Adrenal gland (tissue), 12 donors: ENCODE data around the gene PLG. TPM values are rescaled to one million over a fixed set of nuclear protein-coding genes. Genes with fewer than 3 reads are reported as not detected.
"Not testable (repeated sequence)": the region's sequence is repeated elsewhere in the genome, so short reads cannot be mapped to it uniquely, and the experiment has no call there.

Experiments
- DNase-seq, 7 donors: peaks; one replicate each; pipeline ENCODE4 v3.0.0-alpha.2; 2019 to 2020
- H3K27ac ChIP-seq, 5 donors: fragments of 200-600 bp; sonication (generic) in 4 of 5; 1 replicate in 3 of 5; 2 replicates in 2 of 5; pipeline versions ENCODE4 v1.5.1 to v1.8.0; 2016 to 2020; ENCODE audit warnings: mild to moderate bottlenecking in 1 of 5
- H3K27me3 ChIP-seq: fragments of 200-600 bp; 2 replicates; pipeline ENCODE4 v1.8.0; 2021
- H3K36me3 ChIP-seq, 2 donors: fragments of 200-600 bp; replicated peaks in 1 of 2; 1 replicate in 1 of 2; 2 replicates in 1 of 2; pipeline versions ENCODE4 v1.5.1 to v1.8.0; 2018 to 2022
- H3K4me1 ChIP-seq, 2 donors: fragments of 200-600 bp; replicated peaks in 1 of 2; 1 replicate in 1 of 2; 2 replicates in 1 of 2; pipeline versions ENCODE4 v1.5.1 to v1.8.0; 2018 to 2021
- H3K4me3 ChIP-seq, 4 donors: fragments of 200-600 bp; sonication (generic) in 3 of 4; one replicate each; pipeline ENCODE4 v1.5.1; 2016 to 2018
- H3K9me3 ChIP-seq, 3 donors: fragments of 200-600 bp; sonication (generic) in 1 of 3; replicated peaks in 1 of 3; 1 replicate in 2 of 3; 2 replicates in 1 of 3; pipeline versions ENCODE4 v1.5.1 to v1.8.0; 2016 to 2021
- POLR2A ChIP-seq, 2 donors: fragments of 450-650 bp; IDR thresholded peaks; one replicate each; pipeline ENCODE4 v1.6.1; 2017; ENCODE audit warnings: antibody characterized with exemption in 2 of 2, mild to moderate bottlenecking in 2 of 2, moderate library complexity in 1 of 2
- WGBS, 4 donors: extraction: QIAGEN DNeasy Blood & Tissue Kit in 2 of 4; methylation state at CpG; one replicate each; pipeline versions ENCODE4 v1.1.5 to v1.1.7; 2013 to 2017; 5-methylcytosine and 5-hydroxymethylcytosine counted together
- intact Hi-C, 2 donors: fragments of 100-400 bp; cut with DNase I; formaldehyde crosslinking; loops; one replicate each; pipeline versions ENCODE4 v1.14.1 to v1.15.0; 2022 to 2023
- polyA plus RNA-seq, 3 donors: library from polyadenylated mRNA; stranded (reverse); fragments of 200-250 nt in 2 of 3; fragments of 350-450 nt in 1 of 3; fragmentation: Illumina TruSeq in 1 of 3; extraction: RNeasy Lipid Tissue Mini Kit (QIAGEN cat#74804) in 1 of 3; gene quantifications; one replicate each; pipeline ENCODE4 v1.2.3, GENCODE V29; 2013 to 2014
- total RNA-seq, 9 donors: library from RNA; depleted of rRNA in 4 of 9; stranded (reverse); fragments of >200 nt in 4 of 9; fragments of 120-200 nt in 1 of 9; fragmentation: NEBNext Ultra II Directional in 1 of 9; extraction: Animal tissue kit (Norgen Biotek cat#: 25700) in 1 of 9; gene quantifications; one replicate each; pipeline versions ENCODE4 v1.1.0 to v1.2.4, GENCODE V29; 2013 to 2023
- TF ChIP-seq, protein P1 (sequence below), 6 experiments: fragments of 450-650 bp in 4 of 6; fragments of 200-600 bp in 2 of 6; sonication (generic) in 1 of 6; IDR thresholded peaks; 1 replicate in 5 of 6; 2 replicates in 1 of 6; pipeline versions ENCODE4 v1.5.1 to v1.8.0; 2016 to 2021; ENCODE audit warnings: antibody characterized with exemption in 6 of 6, mild to moderate bottlenecking in 2 of 6, moderate library complexity in 1 of 6
- donor health status: healthy with polysubstance abuse.
- donor health status: Bipolar disorder and iron deficiency.
- donor health status: DM: yes; HTN: yes; CAD: no.
- donor health status: DM: no; HTN: no; CAD: no.
- donor health status: DM: no; HTN: no; CAD: no.
- donor health status: DM: yes; HTN: yes; CAD: no.

Gene PLG
- total and polyA plus RNA-seq, 12 donors: 0.72 to 1.1 (median 0.80) TPM; not detected in 8

DNA sequence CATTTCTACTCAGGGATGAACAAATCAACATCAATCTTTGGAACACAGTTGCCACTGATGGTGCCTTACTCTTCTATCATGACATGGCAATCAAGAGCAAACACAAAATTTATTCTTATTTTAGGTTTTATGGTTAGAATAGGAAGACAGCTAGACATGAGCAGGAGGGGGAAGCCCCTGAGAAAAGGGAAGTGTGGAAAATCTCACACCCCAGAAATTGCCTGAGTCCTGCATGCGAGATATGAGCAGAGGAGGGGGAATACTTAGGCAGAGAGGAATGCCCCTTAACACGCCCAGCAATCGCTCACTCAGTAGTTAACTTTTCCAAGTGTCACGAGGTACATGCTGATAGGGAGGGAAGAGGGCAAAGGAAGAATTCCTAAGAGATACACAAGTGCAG, 79.3 kb downstream of the PLG start:
- Histone ChIP-seq H3K9me3 (no peaks in the 10 kb centered on the region), H3K27ac (no peak overlapping the region), H3K36me3 (no peaks in the 10 kb centered on the region), H3K27me3 (no peaks in the 10 kb centered on the region), H3K4me1 (no peaks in the 10 kb centered on the region), H3K4me3 (no peak overlapping the region)
- 68 to 80% (median 72%) methylated on average over 4 of the region's 4 CpGs for WGBS, 4 donors
- TF ChIP-seq, protein P1, sequence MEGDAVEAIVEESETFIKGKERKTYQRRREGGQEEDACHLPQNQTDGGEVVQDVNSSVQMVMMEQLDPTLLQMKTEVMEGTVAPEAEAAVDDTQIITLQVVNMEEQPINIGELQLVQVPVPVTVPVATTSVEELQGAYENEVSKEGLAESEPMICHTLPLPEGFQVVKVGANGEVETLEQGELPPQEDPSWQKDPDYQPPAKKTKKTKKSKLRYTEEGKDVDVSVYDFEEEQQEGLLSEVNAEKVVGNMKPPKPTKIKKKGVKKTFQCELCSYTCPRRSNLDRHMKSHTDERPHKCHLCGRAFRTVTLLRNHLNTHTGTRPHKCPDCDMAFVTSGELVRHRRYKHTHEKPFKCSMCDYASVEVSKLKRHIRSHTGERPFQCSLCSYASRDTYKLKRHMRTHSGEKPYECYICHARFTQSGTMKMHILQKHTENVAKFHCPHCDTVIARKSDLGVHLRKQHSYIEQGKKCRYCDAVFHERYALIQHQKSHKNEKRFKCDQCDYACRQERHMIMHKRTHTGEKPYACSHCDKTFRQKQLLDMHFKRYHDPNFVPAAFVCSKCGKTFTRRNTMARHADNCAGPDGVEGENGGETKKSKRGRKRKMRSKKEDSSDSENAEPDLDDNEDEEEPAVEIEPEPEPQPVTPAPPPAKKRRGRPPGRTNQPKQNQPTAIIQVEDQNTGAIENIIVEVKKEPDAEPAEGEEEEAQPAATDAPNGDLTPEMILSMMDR (IDR thresholded peaks at IDR 0.05): no peak
- no peak for TF ChIP-seq POLR2A (IDR thresholded peaks at IDR 0.05)
- no peak for DNase-seq
- intact Hi-C loops: no loop called here

DNA sequence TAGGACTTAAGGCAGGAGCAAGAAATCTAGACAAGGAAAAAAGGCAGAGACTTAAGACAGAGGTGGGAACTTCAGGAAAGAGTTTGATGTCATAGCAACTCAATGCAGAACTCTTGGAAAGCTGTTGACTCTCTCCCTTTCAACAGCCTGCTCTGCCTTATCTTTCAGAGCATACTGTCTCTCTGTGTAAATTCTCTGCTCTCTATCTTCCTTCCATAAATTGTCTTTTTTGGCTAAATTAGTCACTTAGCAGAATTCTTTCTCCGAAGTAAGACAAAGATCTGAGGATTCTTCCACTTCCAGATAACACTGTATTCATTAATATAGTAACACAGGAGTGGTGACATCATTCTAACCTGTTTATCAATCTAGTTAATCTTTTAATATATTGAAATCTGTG, 80.2 kb downstream of the PLG start:
- 65 to 79% (median 78%) methylated on average over 1 of the region's 1 CpG for WGBS, 4 donors
- TF ChIP-seq, protein P1 (IDR thresholded peaks at IDR 0.05): no peak
- TF ChIP-seq POLR2A (IDR thresholded peaks at IDR 0.05): no peak
- DNase-seq: no peak

DNA sequence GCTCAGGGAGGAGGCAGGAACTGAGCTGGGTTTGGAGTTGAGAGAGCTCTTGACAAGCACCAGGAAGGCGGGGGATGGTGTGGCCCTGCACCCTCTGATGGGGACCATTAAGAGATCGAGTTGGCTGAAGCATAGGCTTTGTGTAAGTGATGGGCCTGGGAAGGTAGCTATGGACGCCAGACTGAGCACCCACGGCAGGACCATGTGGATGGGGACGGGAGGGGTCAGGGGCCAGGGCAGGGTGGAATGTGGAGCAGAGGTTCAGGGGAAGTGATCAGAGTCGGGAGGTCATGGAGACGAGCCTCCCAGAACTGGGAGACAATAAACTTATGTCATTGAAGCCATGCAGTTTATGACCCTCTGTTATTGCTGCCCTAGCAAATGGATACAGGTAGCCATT, 81.7 kb downstream of the PLG start:
- TF ChIP-seq, protein P1 (IDR thresholded peaks at IDR 0.05): no peak
- no peak for TF ChIP-seq POLR2A (IDR thresholded peaks at IDR 0.05)
- WGBS, 4 donors: 49 to 61% (median 58%) methylated on average over 7 of the region's 7 CpGs
- DNase-seq: no peak
- intact Hi-C loops: no loop called here
- Histone ChIP-seq H3K27me3 (no peaks in the 10 kb centered on the region), H3K36me3 (no peaks in the 10 kb centered on the region), H3K4me3 (no peak overlapping the region), H3K4me1 (no peaks in the 10 kb centered on the region), H3K9me3 (no peaks in the 10 kb centered on the region), H3K27ac (no peak overlapping the region)

More for the DNA sequence above, 80.2 kb downstream of the PLG start:
- Histone ChIP-seq H3K36me3 (no peaks in the 10 kb centered on the region), H3K9me3 (no peaks in the 10 kb centered on the region), H3K27me3 (no peaks in the 10 kb centered on the region), H3K27ac (no peak overlapping the region), H3K4me1 (no peaks in the 10 kb centered on the region), H3K4me3 (no peak overlapping the region)
- intact Hi-C loops: no loop called here

DNA sequence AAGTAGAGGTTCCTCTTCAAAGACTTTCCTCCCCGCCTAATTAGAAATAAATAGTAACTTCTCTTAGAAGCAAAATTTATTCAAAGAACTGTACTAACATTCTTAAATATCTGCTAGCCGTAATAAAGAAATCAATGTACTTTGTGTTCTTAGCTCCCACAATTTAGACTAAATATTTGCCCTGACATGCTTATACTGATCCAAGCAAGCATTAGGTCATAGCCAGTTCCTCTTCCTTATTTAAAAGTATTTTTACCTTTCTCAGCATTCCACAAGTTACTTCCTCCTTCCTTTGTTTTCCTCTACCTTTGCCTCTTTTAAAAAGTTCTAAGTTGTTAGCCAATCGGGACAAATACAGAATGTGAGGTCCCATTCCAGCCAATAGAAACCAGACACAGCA, 86.1 kb downstream of the PLG start:
- 71 to 87% (median 79%) methylated on average over 3 of the region's 3 CpGs for WGBS, 4 donors
- H3K9me3 ChIP-seq: not testable (repeated sequence)

DNA sequence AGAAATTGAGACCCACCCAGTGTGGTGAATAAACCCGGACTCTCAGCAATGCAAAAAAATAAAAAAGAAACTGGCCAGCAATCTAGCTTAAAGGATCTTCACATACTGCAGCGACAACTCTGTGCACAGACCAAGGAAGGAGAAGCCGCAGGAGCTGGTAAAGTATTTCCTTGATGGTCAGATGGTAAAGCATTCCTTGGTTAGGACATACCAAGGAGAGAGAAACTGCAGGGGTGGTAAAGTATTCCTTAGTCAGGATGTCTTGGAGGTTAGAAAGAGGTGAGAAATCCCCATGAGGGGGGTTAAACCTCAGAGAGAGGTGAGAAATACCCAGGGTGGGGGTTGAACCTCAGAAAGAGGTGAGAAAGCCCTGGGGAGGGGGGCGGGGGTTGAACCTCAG, 86.8 kb downstream of the PLG start:
- no peaks in the 10 kb centered on the region for H3K36me3 ChIP-seq
- H3K9me3 ChIP-seq: no peaks in the 10 kb centered on the region
- 71 to 82% (median 79%) methylated on average over 4 of the region's 4 CpGs for WGBS, 4 donors

More for the DNA sequence above, 86.1 kb downstream of the PLG start:
- H3K27ac ChIP-seq, DNase-seq, intact Hi-C loops, H3K27me3 ChIP-seq, H3K4me3 ChIP-seq, H3K36me3 ChIP-seq, H3K4me1 ChIP-seq: not testable (repeated sequence)

More for the DNA sequence above, 86.8 kb downstream of the PLG start:
- no peak for TF ChIP-seq POLR2A (IDR thresholded peaks at IDR 0.05)
- TF ChIP-seq, protein P1 (IDR thresholded peaks at IDR 0.05): no peak
- DNase-seq: no peak
- Histone ChIP-seq H3K27ac (no peak overlapping the region), H3K4me1 (no peaks in the 10 kb centered on the region), H3K27me3 (no peaks in the 10 kb centered on the region), H3K4me3 (no peak overlapping the region)
- intact Hi-C loops: no loop called here
